K562 (cell line): ENCODE results near the gene HSD17B3. TPM values are rescaled to one million over a fixed set of nuclear protein-coding genes. Genes with fewer than 3 reads are reported as not detected.

Experiments used
- CXXC5 ChIP-seq: fragments of 250-450 bp; sonication (Bioruptor Pico); IDR thresholded peaks from 2 replicates; pipeline ENCODE4 v1.8.0; 2022; ENCODE audit warnings: inconsistent platforms, mild to moderate bottlenecking, moderate library complexity
- GTF2A2 ChIP-seq: IDR thresholded peaks from 2 replicates; pipeline ENCODE4 v1.6.1; 2016; ENCODE audit warnings: mild to moderate bottlenecking, missing genetic modification characterization, missing compliant biosample characterization
- HMG20A ChIP-seq: fragments of 450-650 bp; formaldehyde crosslinking; conservative IDR thresholded peaks from 2 replicates; pipeline ENCODE4 v1.4.0; 2020; ENCODE audit warnings: mild to moderate bottlenecking, mixed read lengths
- HSF4 ChIP-seq: fragments of 250-450 bp; sonication (Bioruptor Pico); IDR thresholded peaks from 2 replicates; pipeline ENCODE4 v2.1.2; 2022; ENCODE audit warnings: mild to moderate bottlenecking, moderate library complexity, borderline replicate concordance
- NBN ChIP-seq: fragments of 450-650 bp; IDR thresholded peaks from 2 replicates; pipeline ENCODE4 v1.6.1; 2016; ENCODE audit warnings: low read depth, mild to moderate bottlenecking
- PHB2 ChIP-seq: fragments of 450-650 bp; IDR thresholded peaks from 2 replicates; pipeline ENCODE4 v1.6.1; 2017; ENCODE audit warnings: low read depth
- PRPF4 ChIP-seq: fragments of 200-400 bp; formaldehyde crosslinking; IDR thresholded peaks from one replicate; pipeline ENCODE4 v1.6.1; 2017; ENCODE audit warnings: low read length, low read depth, mild to moderate bottlenecking; ENCODE audit not compliant: insufficient read depth, poor library complexity, severe bottlenecking
- RAD21 ChIP-seq, 2 experiments: fragments of 250-450 bp in 1 of 2; fragments of 450-650 bp in 1 of 2; sonication (Bioruptor Pico) in 1 of 2; formaldehyde crosslinking in 1 of 2; IDR thresholded peaks in 1 of 2; conservative IDR thresholded peaks in 1 of 2; 2 replicates each; pipeline versions ENCODE4 v1.4.0 to v1.8.0; 2020 to 2022; ENCODE audit warnings: mild to moderate bottlenecking in 2 of 2, moderate library complexity in 1 of 2
- ZNF12 ChIP-seq: sonication (generic); formaldehyde crosslinking; IDR thresholded peaks from 2 replicates; pipeline ENCODE4 v1.4.0; 2020; ENCODE audit warnings: mild to moderate bottlenecking, missing genetic modification reagents
- ZNF146 ChIP-seq: IDR thresholded peaks from one replicate; pipeline ENCODE4 v1.6.1; 2018; ENCODE audit warnings: missing compliant biosample characterization; ENCODE audit not compliant: unreplicated experiment
- ZNF174 ChIP-seq: fragments of 250-450 bp; sonication (Bioruptor Pico); IDR thresholded peaks from 2 replicates; pipeline ENCODE4 v1.4.0; 2020; ENCODE audit warnings: mild to moderate bottlenecking
- ZNF277 ChIP-seq: fragments of 250-450 bp; sonication (Bioruptor Pico); IDR thresholded peaks from 2 replicates; pipeline ENCODE4 v1.8.0; 2022; ENCODE audit warnings: inconsistent platforms, mild to moderate bottlenecking, moderate library complexity, borderline replicate concordance
- polyA plus RNA-seq, 8 experiments: library from polyadenylated mRNA; depleted of rRNA in 4 of 8; stranded (reverse) in 5 of 8; unstranded in 3 of 8; fragments of >200 nt; fragmentation: Nextera tagmentation in 2 of 8; fragmentation: Illumina TruSeq in 1 of 8; extraction: Ambion mirVana in 2 of 8; extraction: Trizol in 1 of 8; gene quantifications; 2 replicates each; pipeline versions ENCODE4 v1.2.1 to v1.2.3, GENCODE V29; 2011 to 2014; ENCODE audit warnings: inconsistent platforms in 1 of 8, missing spikeins in 1 of 8
- total RNA-seq, 7 experiments: library from RNA; depleted of rRNA in 6 of 7; stranded (reverse); fragments of >200 nt in 6 of 7; fragmentation: Illumina TruSeq in 2 of 7; extraction: Trizol in 2 of 7; gene quantifications; 2 replicates each; pipeline versions ENCODE4 v1.2.1 to v1.2.3, GENCODE V29; 2011 to 2021; ENCODE audit warnings: low replicate concordance in 1 of 7
- TF ChIP-seq, protein P1 (sequence below): fragments of 250-450 bp; sonication (Bioruptor Pico); IDR thresholded peaks from 2 replicates; pipeline ENCODE4 v1.4.0; 2020; ENCODE audit warnings: mild to moderate bottlenecking, moderate library complexity
- TF ChIP-seq, protein P2 (sequence below), 3 experiments: IDR thresholded peaks in 2 of 3; conservative IDR thresholded peaks in 1 of 3; 2 replicates each; pipeline ENCODE4 v1.5.1; 2011 to 2012; ENCODE audit warnings: low read length in 3 of 3, mild to moderate bottlenecking in 3 of 3, control low read depth in 2 of 3, improper control_type of control experiment in 1 of 3, inconsistent platforms in 1 of 3, low read depth in 1 of 3, mixed read lengths in 1 of 3, moderate library complexity in 1 of 3; ENCODE audit not compliant: insufficient read depth in 2 of 3
- TF ChIP-seq, protein P3 (sequence below), 2 experiments: fragments of 450-650 bp in 1 of 2; IDR thresholded peaks; 2 replicates each; pipeline ENCODE4 v1.6.1; 2011 to 2017; ENCODE audit warnings: low read depth in 2 of 2, antibody characterized with exemption in 1 of 2, borderline replicate concordance in 1 of 2, low read length in 1 of 2, mild to moderate bottlenecking in 1 of 2, mixed read lengths in 1 of 2; ENCODE audit not compliant: control insufficient read depth in 1 of 2

HSD17B3 gene
- total and polyA plus RNA-seq, 9 of the 15 experiments (the other 6 are each of a cell fraction or from before 2014, with no cell fraction given) = not detected

- TF ChIP-seq PRPF4 (no peak), ZNF174 (CRISPR knock-in tag) (no peak), CXXC5 (no peak), RAD21 (CRISPR knock-in tag; conservative IDR thresholded peaks at IDR 0.05 in 1 of 2, IDR thresholded peaks at IDR 0.05 in 1 of 2) (peak in 1 of 2 experiments; percentile 55; a peak in 2 of 4 replicates), NBN (no peak), PHB2 (no peak), ZNF146 (no peak), ZNF12 (no peak), GTF2A2 (tag) (no peak), HMG20A (CRISPR knock-in tag) (no peak), HSF4 (CRISPR knock-in tag) (no peak), ZNF277 (CRISPR knock-in tag) (no peak)
- TF ChIP-seq, protein P1, sequence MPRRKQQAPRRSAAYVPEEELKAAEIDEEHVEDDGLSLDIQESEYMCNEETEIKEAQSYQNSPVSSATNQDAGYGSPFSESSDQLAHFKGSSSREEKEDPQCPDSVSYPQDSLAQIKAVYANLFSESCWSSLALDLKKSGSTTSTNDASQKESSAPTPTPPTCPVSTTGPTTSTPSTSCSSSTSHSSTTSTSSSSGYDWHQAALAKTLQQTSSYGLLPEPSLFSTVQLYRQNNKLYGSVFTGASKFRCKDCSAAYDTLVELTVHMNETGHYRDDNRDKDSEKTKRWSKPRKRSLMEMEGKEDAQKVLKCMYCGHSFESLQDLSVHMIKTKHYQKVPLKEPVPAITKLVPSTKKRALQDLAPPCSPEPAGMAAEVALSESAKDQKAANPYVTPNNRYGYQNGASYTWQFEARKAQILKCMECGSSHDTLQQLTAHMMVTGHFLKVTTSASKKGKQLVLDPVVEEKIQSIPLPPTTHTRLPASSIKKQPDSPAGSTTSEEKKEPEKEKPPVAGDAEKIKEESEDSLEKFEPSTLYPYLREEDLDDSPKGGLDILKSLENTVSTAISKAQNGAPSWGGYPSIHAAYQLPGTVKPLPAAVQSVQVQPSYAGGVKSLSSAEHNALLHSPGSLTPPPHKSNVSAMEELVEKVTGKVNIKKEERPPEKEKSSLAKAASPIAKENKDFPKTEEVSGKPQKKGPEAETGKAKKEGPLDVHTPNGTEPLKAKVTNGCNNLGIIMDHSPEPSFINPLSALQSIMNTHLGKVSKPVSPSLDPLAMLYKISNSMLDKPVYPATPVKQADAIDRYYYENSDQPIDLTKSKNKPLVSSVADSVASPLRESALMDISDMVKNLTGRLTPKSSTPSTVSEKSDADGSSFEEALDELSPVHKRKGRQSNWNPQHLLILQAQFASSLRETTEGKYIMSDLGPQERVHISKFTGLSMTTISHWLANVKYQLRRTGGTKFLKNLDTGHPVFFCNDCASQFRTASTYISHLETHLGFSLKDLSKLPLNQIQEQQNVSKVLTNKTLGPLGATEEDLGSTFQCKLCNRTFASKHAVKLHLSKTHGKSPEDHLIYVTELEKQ (CRISPR knock-in tag) = no peak
- TF ChIP-seq, protein P2, sequence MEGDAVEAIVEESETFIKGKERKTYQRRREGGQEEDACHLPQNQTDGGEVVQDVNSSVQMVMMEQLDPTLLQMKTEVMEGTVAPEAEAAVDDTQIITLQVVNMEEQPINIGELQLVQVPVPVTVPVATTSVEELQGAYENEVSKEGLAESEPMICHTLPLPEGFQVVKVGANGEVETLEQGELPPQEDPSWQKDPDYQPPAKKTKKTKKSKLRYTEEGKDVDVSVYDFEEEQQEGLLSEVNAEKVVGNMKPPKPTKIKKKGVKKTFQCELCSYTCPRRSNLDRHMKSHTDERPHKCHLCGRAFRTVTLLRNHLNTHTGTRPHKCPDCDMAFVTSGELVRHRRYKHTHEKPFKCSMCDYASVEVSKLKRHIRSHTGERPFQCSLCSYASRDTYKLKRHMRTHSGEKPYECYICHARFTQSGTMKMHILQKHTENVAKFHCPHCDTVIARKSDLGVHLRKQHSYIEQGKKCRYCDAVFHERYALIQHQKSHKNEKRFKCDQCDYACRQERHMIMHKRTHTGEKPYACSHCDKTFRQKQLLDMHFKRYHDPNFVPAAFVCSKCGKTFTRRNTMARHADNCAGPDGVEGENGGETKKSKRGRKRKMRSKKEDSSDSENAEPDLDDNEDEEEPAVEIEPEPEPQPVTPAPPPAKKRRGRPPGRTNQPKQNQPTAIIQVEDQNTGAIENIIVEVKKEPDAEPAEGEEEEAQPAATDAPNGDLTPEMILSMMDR (IDR thresholded peaks at IDR 0.05 in 2 of 3, conservative IDR thresholded peaks at IDR 0.05 in 1 of 3; ENCODE audit: insufficient read depth in 2 of 3, low read depth in 1 of 3, low read length in 3 of 3) = peak; percentile 58 to 65 (median 65); a peak in 5 of 6 replicates
- TF ChIP-seq, protein P3, sequence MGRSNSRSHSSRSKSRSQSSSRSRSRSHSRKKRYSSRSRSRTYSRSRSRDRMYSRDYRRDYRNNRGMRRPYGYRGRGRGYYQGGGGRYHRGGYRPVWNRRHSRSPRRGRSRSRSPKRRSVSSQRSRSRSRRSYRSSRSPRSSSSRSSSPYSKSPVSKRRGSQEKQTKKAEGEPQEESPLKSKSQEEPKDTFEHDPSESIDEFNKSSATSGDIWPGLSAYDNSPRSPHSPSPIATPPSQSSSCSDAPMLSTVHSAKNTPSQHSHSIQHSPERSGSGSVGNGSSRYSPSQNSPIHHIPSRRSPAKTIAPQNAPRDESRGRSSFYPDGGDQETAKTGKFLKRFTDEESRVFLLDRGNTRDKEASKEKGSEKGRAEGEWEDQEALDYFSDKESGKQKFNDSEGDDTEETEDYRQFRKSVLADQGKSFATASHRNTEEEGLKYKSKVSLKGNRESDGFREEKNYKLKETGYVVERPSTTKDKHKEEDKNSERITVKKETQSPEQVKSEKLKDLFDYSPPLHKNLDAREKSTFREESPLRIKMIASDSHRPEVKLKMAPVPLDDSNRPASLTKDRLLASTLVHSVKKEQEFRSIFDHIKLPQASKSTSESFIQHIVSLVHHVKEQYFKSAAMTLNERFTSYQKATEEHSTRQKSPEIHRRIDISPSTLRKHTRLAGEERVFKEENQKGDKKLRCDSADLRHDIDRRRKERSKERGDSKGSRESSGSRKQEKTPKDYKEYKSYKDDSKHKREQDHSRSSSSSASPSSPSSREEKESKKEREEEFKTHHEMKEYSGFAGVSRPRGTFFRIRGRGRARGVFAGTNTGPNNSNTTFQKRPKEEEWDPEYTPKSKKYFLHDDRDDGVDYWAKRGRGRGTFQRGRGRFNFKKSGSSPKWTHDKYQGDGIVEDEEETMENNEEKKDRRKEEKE (IDR thresholded peaks at IDR 0.05; ENCODE audit: borderline replicate concordance in 1 of 2, control insufficient read depth in 1 of 2, low read depth in 2 of 2, low read length in 1 of 2) = no peak
These were observed 79.8 kb downstream of the HSD17B3 start (continued) for GRCh38 chr9:96222132-96222531.
